Heart right ventricle (tissue), 16 donors: ENCODE measurements around the gene GDAP2. TPM values are rescaled to one million over a fixed set of nuclear protein-coding genes. Genes with fewer than 3 reads are reported as not detected.

ENCODE experiments used
- ATAC-seq, 8 donors: fragments of 200-7000 bp; cut with Tn5 transposase; one replicate each; pipeline ENCODE4 v1.9.1; 2020; ENCODE audit warnings: mild to moderate bottlenecking in 8 of 8, moderate library complexity in 8 of 8, moderate number of reproducible peaks in 1 of 8
- DNase-seq, 2 donors: peaks; one replicate each; pipeline ENCODE4 v3.0.0-alpha.2; 2020
- H3K27ac ChIP-seq, 10 donors: fragments of 200-600 bp; sonication (generic) in 2 of 10; one replicate each; pipeline versions ENCODE4 v1.5.0 to v1.8.0; 2020 to 2022; ENCODE audit warnings: mild to moderate bottlenecking in 3 of 10
- H3K27me3 ChIP-seq, 7 donors: fragments of 200-600 bp; one replicate each; pipeline ENCODE4 v1.8.0; 2021 to 2022; ENCODE audit warnings: mild to moderate bottlenecking in 2 of 7
- H3K36me3 ChIP-seq, 9 donors: fragments of 200-600 bp; sonication (generic) in 1 of 9; one replicate each; pipeline versions ENCODE4 v1.5.0 to v1.8.0; 2020 to 2022; ENCODE audit warnings: mild to moderate bottlenecking in 2 of 9
- H3K4me1 ChIP-seq, 9 donors: fragments of 200-600 bp; sonication (generic) in 1 of 9; one replicate each; pipeline versions ENCODE4 v1.5.0 to v1.8.0; 2020 to 2022; ENCODE audit warnings: mild to moderate bottlenecking in 4 of 9
- H3K4me3 ChIP-seq, 10 donors: fragments of 200-600 bp; sonication (generic) in 2 of 10; one replicate each; pipeline versions ENCODE4 v1.5.0 to v1.8.0; 2020 to 2022; ENCODE audit warnings: mild to moderate bottlenecking in 7 of 10, moderate library complexity in 2 of 10
- H3K9me3 ChIP-seq, 11 donors: fragments of 200-600 bp in 10 of 11; sonication (generic) in 2 of 11; one replicate each; pipeline versions ENCODE4 v1.5.0 to v1.8.0; 2013 to 2022; ENCODE audit warnings: mild to moderate bottlenecking in 2 of 11, control low read depth in 1 of 11, moderate library complexity in 1 of 11
- CTCF ChIP-seq, 9 donors: fragments of 200-600 bp; sonication (generic) in 2 of 9; IDR thresholded peaks; one replicate each; pipeline versions ENCODE4 v1.5.0 to v1.8.0; 2021 to 2022; ENCODE audit warnings: antibody characterized with exemption in 9 of 9, mild to moderate bottlenecking in 5 of 9, moderate library complexity in 1 of 9
- WGBS, 2 donors: extraction: QIAGEN DNeasy Blood & Tissue Kit; methylation state at CpG; one replicate each; pipeline ENCODE4 v1.1.7; 2013; ENCODE audit warnings: inconsistent platforms in 1 of 2; 5-methylcytosine and 5-hydroxymethylcytosine counted together
- intact Hi-C, 10 donors: fragments of 100-400 bp; cut with DNase I; formaldehyde crosslinking; loops; one replicate each; pipeline versions ENCODE4 v1.11.1 to v1.14.2; 2022
- polyA plus RNA-seq, 2 donors: library from polyadenylated mRNA; stranded (reverse); fragments of 200-250 nt; gene quantifications; one replicate each; pipeline ENCODE4 v1.2.3, GENCODE V29; 2013
- total RNA-seq, 10 donors: library from RNA; stranded (reverse); fragmentation: NEBNext Ultra II Directional in 3 of 10; extraction: Animal tissue kit (Norgen Biotek cat#: 25700) in 3 of 10; gene quantifications; one replicate each; pipeline versions ENCODE4 v1.2.1 to v1.2.4, GENCODE V29; 2021 to 2023
- donor health status: Arrhythmogenic right ventricular cardiomyopathy.
- donor health status: ischemic (EF 13 %, LVEDD 7.1; RV severe dilation, severe dysfunction).
- donor health status: healthy with polysubstance abuse.
- donor health status: DM: no; HTN: yes; CAD: no.
- donor health status: DM: no; HTN: no; CAD: no.
- donor health status: ischemic (EF 25% LVEDD 6.9; RV normal size, moderate dysfunction).
- donor health status: ischemic (EF 25% LVEDD 5.7; RV mildly dilated, moderate dysfunction).
- donor health status: healthy.
- donor health status: DM: yes; HTN: yes; CAD: no.
- donor health status: Ischemic cardiomyopathy.
- donor health status: ischemic (EF 35%, LVEDD 5.7; RV mildly dilated, moderate dysfunction).
- donor health status: nonischemic (EF 11% LVEDD 7.7; RV severe dilation, severe dysfunction).
- donor health status: DM: yes; HTN: yes; CAD: no.
- donor health status: PGD.
- donor health status: ischemic (EF 29% LVEDD 5.4; RV normal size, mild dysfunction).
- donor health status: nonischemic (EF 23%, LVEDD 6.1; RV moderate dilation, normal function).

Gene GDAP2
- total and polyA plus RNA-seq, 12 donors = 1.7 to 24.2 (median 17.7) TPM

DNA sequence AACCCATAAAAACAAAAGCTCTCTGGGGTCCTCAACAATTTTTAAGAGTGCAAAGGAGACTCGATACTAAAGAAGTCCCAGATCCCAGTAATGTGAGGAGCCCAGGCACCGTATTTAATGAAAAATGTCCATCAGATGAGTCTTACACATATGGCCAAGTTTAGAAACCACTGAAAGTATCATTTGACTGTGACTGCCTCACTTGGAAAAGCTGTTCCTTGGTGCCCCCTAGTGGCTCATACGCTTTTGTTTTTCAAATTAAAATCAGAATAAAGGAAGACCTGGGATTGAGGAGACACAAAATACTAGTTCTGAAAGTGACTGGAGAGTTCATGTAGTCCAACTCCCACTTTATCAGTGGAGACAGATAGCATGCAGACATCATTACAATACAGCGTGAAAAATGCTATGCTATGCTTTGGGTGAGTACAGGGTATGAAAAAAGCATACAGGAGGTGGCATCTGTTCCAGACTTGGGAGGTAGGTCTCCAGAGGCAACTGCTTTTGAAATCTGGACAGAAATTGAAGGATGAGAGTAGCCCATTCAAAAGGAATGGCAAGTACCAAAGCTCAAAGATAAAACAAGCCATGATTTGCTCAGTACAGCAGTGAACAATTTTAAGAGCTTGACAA lies 33.8 kb downstream of the GDAP2 start:
- peaks cover 0 to 7% (median 0%) of the 10 kb centered on the region in 9 donors for H3K4me1 ChIP-seq
- WGBS, 2 donors = 21 to 22% methylated on average over 4 of the region's 4 CpGs
- peaks cover 0 to 96% (median 31%) of the 10 kb centered on the region in 9 donors for H3K36me3 ChIP-seq
- no peak overlapping the region for H3K27ac ChIP-seq
- intact Hi-C loops = loop anchor here in 9 of 10 donors (5.0 to 10.0 kb wide), 5 partner anchors 138 to 381 kb away; no protein-coding TSS in a partner anchor
- no peaks in the 10 kb centered on the region for H3K9me3 ChIP-seq
- H3K27me3 ChIP-seq = no peaks in the 10 kb centered on the region
- peak; percentile 51 to 84 (median 80) for TF ChIP-seq CTCF (IDR thresholded peaks at IDR 0.05)
- ATAC-seq (peak in 4 of 8 donors; percentile 42 to 63 (median 48)), DNase-seq (peak in 1 of 2 donors; percentile 56)
- H3K4me3 ChIP-seq = no peak overlapping the region

DNA sequence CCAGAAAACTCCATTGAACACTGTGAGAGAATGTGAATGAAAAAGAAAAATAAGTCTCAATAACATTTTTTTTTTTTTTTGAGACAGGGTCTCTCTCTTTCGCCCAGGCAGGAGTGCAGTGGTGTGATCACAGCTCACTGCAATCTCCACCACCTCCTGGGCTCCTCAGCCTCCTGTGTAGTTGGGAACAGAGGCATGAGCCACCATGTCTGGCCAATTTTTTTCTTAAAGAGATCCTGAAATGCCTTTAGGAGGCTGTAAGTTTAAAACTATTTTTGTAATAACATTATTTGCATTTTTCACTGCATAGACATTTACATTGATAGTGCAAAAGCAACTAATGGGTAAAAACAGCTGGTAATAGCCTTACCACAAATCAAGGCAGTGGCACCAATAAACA lies 35.3 kb downstream of the GDAP2 start:
- no peak for TF ChIP-seq CTCF (IDR thresholded peaks at IDR 0.05)
- peaks cover 0 to 7% (median 0%) of the 10 kb centered on the region in 9 donors for H3K4me1 ChIP-seq
- ATAC-seq = no peak
- H3K27me3 ChIP-seq = no peaks in the 10 kb centered on the region
- intact Hi-C loops = loop anchor here in 9 of 10 donors (5.0 to 10.0 kb wide), 4 partner anchors 139 to 382 kb away; no protein-coding TSS in a partner anchor
- no peak overlapping the region for H3K27ac ChIP-seq
- no peak for DNase-seq
- no peaks in the 10 kb centered on the region for H3K9me3 ChIP-seq
- WGBS, 2 donors = 94 to 96% methylated on average over 1 of the region's 1 CpG
- no peak overlapping the region for H3K4me3 ChIP-seq
- peaks cover 0 to 95% (median 25%) of the 10 kb centered on the region in 9 donors for H3K36me3 ChIP-seq

GRCh38 chr1:117892512-117892911 lies 36.9 kb downstream of the GDAP2 start:
- ATAC-seq = no peak
- intact Hi-C loops = loop anchor here in 9 of 10 donors (5.0 to 10.0 kb wide), 4 partner anchors 138 to 380 kb away; no protein-coding TSS in a partner anchor
- Histone ChIP-seq H3K4me1 (peaks cover 0 to 7% (median 0%) of the 10 kb centered on the region in 9 donors), H3K4me3 (no peak overlapping the region), H3K27ac (no peak overlapping the region), H3K36me3 (peaks cover 0 to 95% (median 17%) of the 10 kb centered on the region in 9 donors), H3K27me3 (no peaks in the 10 kb centered on the region), H3K9me3 (no peaks in the 10 kb centered on the region)
- TF ChIP-seq CTCF (IDR thresholded peaks at IDR 0.05) = no peak
- DNase-seq = no peak
- 95 to 96% methylated on average over 2 of the region's 2 CpGs for WGBS, 2 donors

DNA sequence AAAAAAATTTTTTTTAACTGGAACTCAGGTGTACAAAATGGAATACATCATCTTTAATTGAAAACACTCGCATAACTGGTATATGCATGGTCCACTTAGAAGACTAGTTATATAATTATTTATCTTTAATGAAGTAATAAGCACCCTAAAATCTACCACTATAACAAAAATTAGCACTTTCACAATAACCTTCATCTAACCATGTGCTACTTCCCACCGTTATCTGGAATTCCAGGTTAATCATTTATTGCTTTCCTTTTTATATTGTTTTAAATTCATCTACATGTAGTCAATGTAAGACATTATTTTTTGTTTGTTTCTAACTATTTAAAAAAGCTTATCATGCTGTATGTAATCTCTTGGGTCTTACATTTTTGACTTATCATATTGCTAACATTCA lies 39.0 kb downstream of the GDAP2 start:
- no peak for TF ChIP-seq CTCF (IDR thresholded peaks at IDR 0.05)
- DNase-seq (no peak), ATAC-seq (no peak)
- intact Hi-C loops = loop anchor here in 9 of 10 donors (5.0 to 10.0 kb wide), 4 partner anchors 136 to 378 kb away; no protein-coding TSS in a partner anchor
- Histone ChIP-seq H3K36me3 (peaks cover 0 to 94% (median 4%) of the 10 kb centered on the region in 9 donors), H3K4me3 (no peak overlapping the region), H3K9me3 (no peaks in the 10 kb centered on the region), H3K27ac (no peak overlapping the region), H3K27me3 (no peaks in the 10 kb centered on the region), H3K4me1 (peaks cover 0 to 4% (median 0%) of the 10 kb centered on the region in 9 donors)
- WGBS, 2 donors = 96 to 98% methylated on average over 2 of the region's 2 CpGs
